ENCODE data around the gene RAB9A. TPM values are rescaled to one million over a fixed set of nuclear protein-coding genes. Genes with fewer than 3 reads are reported as not detected.
"Not testable (repeated sequence)": the region's sequence is repeated elsewhere in the genome, so short reads cannot be mapped to it uniquely, and the experiment has no call there.

Gene RAB9A
- total RNA-seq, 1 experiment from 2014 or later = 15.3 TPM

DNA sequence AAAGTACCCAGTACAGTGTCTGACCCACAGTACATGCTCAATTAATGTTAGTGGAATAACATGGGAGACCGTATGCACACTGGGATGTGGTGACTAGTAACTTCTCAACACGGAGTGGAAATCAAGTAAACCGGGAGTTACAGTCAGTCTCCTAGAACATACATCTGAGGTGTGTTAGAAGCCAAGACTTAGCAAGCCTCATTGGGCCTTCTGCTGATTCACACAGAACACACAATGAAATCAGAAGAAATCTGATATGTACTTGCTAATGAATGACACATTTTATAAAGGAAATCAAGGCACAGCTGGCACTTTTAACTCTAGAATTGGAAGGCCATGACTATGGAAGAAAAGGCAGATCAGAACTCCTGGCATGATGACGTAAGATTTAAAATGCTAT, 32.4 kb downstream of the RAB9A start:
- no peaks in the 10 kb centered on the region for H3K9me3 ChIP-seq (ENCODE audit: control insufficient read depth, insufficient read depth, low read depth, low read length)
- intact Hi-C loops (cut with micrococcal nuclease; ENCODE audit: unreplicated experiment) = no loop called here
- POLR2A ChIA-PET = no interaction called here
- no peak overlapping the region for H3K4me3 ChIP-seq (ENCODE audit: low read depth in 2 of 2, low read length in 2 of 2)
- TF ChIP-seq SIN3A (IDR thresholded peaks at IDR 0.05; ENCODE audit: borderline replicate concordance, insufficient read depth, low read depth, low read length) = no peak
- TF ChIP-seq, protein P1, sequence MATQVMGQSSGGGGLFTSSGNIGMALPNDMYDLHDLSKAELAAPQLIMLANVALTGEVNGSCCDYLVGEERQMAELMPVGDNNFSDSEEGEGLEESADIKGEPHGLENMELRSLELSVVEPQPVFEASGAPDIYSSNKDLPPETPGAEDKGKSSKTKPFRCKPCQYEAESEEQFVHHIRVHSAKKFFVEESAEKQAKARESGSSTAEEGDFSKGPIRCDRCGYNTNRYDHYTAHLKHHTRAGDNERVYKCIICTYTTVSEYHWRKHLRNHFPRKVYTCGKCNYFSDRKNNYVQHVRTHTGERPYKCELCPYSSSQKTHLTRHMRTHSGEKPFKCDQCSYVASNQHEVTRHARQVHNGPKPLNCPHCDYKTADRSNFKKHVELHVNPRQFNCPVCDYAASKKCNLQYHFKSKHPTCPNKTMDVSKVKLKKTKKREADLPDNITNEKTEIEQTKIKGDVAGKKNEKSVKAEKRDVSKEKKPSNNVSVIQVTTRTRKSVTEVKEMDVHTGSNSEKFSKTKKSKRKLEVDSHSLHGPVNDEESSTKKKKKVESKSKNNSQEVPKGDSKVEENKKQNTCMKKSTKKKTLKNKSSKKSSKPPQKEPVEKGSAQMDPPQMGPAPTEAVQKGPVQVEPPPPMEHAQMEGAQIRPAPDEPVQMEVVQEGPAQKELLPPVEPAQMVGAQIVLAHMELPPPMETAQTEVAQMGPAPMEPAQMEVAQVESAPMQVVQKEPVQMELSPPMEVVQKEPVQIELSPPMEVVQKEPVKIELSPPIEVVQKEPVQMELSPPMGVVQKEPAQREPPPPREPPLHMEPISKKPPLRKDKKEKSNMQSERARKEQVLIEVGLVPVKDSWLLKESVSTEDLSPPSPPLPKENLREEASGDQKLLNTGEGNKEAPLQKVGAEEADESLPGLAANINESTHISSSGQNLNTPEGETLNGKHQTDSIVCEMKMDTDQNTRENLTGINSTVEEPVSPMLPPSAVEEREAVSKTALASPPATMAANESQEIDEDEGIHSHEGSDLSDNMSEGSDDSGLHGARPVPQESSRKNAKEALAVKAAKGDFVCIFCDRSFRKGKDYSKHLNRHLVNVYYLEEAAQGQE (IDR thresholded peaks at IDR 0.05; ENCODE audit: insufficient read depth in 1 of 2, low read depth in 2 of 2, low read length in 1 of 2) = no peak
- TF ChIP-seq, protein P2, sequence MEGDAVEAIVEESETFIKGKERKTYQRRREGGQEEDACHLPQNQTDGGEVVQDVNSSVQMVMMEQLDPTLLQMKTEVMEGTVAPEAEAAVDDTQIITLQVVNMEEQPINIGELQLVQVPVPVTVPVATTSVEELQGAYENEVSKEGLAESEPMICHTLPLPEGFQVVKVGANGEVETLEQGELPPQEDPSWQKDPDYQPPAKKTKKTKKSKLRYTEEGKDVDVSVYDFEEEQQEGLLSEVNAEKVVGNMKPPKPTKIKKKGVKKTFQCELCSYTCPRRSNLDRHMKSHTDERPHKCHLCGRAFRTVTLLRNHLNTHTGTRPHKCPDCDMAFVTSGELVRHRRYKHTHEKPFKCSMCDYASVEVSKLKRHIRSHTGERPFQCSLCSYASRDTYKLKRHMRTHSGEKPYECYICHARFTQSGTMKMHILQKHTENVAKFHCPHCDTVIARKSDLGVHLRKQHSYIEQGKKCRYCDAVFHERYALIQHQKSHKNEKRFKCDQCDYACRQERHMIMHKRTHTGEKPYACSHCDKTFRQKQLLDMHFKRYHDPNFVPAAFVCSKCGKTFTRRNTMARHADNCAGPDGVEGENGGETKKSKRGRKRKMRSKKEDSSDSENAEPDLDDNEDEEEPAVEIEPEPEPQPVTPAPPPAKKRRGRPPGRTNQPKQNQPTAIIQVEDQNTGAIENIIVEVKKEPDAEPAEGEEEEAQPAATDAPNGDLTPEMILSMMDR (IDR thresholded peaks at IDR 0.05) = no peak
- no peak for TF ChIP-seq POLR2AphosphoS5 (IDR thresholded peaks at IDR 0.05; ENCODE audit: low read depth, low read length)
- TF ChIP-seq TCF7L2 (IDR thresholded peaks at IDR 0.05; ENCODE audit: low read depth, low read length) = no peak
- in situ Hi-C loops (cut with HindIII; ENCODE audit: low pct_unique_long_range_greater_than_20kb, low sequenced_read_pairs) = no loop called here
- DNase-seq (ENCODE audit: low read depth, low spot score) (no peak), ATAC-seq (no peak)
- H3K27ac ChIP-seq (ENCODE audit: low read length) = no peak overlapping the region
- CTCF ChIA-PET = no interaction called here
- no TSS peak for BruUV-seq (replicated peaks)
- H3K27me3 ChIP-seq (ENCODE audit: control insufficient read depth, insufficient read depth, low read length) = no peaks in the 10 kb centered on the region
- H3K4me1 ChIP-seq (ENCODE audit: control insufficient read depth, insufficient read depth, low read length) = no peaks in the 10 kb centered on the region
- H3K36me3 ChIP-seq (ENCODE audit: control insufficient read depth, insufficient read depth, low read length) = no peaks in the 10 kb centered on the region

DNA sequence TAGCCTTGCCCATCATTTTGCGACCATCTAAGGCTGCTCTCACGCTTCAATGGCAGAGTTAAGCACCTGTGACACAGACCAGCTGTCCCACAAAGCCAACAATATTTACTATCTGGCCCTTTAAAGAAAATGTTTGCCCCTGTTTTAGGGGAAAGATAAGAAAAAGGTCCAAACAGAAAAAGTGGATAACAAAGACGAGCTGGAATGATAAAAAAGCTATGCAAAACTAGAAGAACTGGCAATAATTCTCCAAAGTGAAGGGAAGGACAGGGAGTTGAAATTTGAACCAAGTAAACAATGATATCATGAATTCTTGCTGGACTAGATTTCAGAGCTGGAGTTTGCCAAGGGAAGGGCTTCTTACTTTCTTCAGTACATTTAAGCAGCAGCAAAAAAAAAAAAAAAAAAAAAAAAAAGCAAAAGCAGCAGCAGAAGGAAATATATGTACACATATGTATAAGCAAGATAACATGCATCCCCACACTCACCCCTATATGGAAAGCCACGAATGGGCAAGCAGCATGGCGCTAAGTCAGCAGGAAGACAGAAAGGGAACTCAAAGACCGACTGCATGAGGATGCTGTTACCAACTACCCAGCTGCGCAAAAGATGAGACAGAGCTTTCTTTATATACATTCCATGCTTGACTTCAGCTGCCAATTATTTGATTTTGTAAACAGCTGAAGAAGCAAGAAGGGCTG, 33.0 kb downstream of the RAB9A start:
- no peak for TF ChIP-seq TCF7L2 (IDR thresholded peaks at IDR 0.05; ENCODE audit: low read depth, low read length)
- no peak for TF ChIP-seq SIN3A (IDR thresholded peaks at IDR 0.05; ENCODE audit: borderline replicate concordance, insufficient read depth, low read depth, low read length)
- TF ChIP-seq, protein P1 (IDR thresholded peaks at IDR 0.05; ENCODE audit: insufficient read depth in 1 of 2, low read depth in 2 of 2, low read length in 1 of 2) = no peak
- TF ChIP-seq POLR2AphosphoS5 (IDR thresholded peaks at IDR 0.05; ENCODE audit: low read depth, low read length) = no peak
- TF ChIP-seq, protein P2 (IDR thresholded peaks at IDR 0.05) = no peak
- in situ Hi-C loops (cut with HindIII; ENCODE audit: low pct_unique_long_range_greater_than_20kb, low sequenced_read_pairs) (no loop called here), intact Hi-C loops (cut with micrococcal nuclease; ENCODE audit: unreplicated experiment) (no loop called here)
- no TSS peak for BruUV-seq (replicated peaks)
- Histone ChIP-seq H3K9me3 (ENCODE audit: control insufficient read depth, insufficient read depth, low read depth, low read length) (no peaks in the 10 kb centered on the region), H3K27me3 (ENCODE audit: control insufficient read depth, insufficient read depth, low read length) (no peaks in the 10 kb centered on the region), H3K36me3 (ENCODE audit: control insufficient read depth, insufficient read depth, low read length) (no peaks in the 10 kb centered on the region), H3K4me1 (ENCODE audit: control insufficient read depth, insufficient read depth, low read length) (no peaks in the 10 kb centered on the region), H3K4me3 (ENCODE audit: low read depth in 2 of 2, low read length in 2 of 2) (no peak overlapping the region), H3K27ac (ENCODE audit: low read length) (no peak overlapping the region)
- CTCF ChIA-PET = no interaction called here
- POLR2A ChIA-PET = no interaction called here
- no peak for ATAC-seq
- DNase-seq (ENCODE audit: low read depth, low spot score) = no peak

DNA sequence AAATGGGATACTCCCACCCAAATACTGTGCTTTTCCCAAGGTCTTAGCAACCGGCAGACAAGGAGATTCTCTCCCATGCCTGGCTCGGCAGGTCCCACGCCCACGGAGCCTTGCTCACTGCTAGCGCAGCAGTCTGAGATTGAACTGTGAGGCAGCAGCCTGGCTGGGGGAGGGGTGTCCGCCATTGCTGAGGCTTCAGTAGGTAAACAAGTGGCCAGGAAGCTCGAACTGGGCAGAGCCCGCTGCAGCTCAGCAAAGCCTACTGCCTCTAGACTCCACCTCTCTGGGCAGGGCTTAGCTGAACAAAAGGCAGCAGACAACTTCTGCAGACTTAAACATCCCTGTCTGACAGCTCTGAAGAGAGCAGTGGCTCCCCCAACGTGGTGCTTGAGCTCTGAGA, 36.0 kb downstream of the RAB9A start:
- H3K27ac ChIP-seq (ENCODE audit: low read length); H3K4me3 ChIP-seq (ENCODE audit: low read depth in 2 of 2, low read length in 2 of 2); H3K27me3 ChIP-seq (ENCODE audit: control insufficient read depth, insufficient read depth, low read length); H3K4me1 ChIP-seq (ENCODE audit: control insufficient read depth, insufficient read depth, low read length); ATAC-seq; DNase-seq (ENCODE audit: low read depth, low spot score); H3K36me3 ChIP-seq (ENCODE audit: control insufficient read depth, insufficient read depth, low read length); H3K9me3 ChIP-seq (ENCODE audit: control insufficient read depth, insufficient read depth, low read depth, low read length); intact Hi-C loops (cut with micrococcal nuclease; ENCODE audit: unreplicated experiment); CTCF ChIA-PET; in situ Hi-C loops (cut with HindIII; ENCODE audit: low pct_unique_long_range_greater_than_20kb, low sequenced_read_pairs); BruUV-seq (replicated peaks): not testable (repeated sequence)
- POLR2A ChIA-PET = interaction anchor here (0.7 kb wide), 1 partner anchor 37 kb away, joined by 4 read pairs; no protein-coding TSS in a partner anchor
